ENCODE results near the gene RPS6KC1. TPM values are rescaled to one million over a fixed set of nuclear protein-coding genes. Genes with fewer than 3 reads are reported as not detected.
A peak's percentile ranks its signal among the peaks of the same experiment; 100 is the strongest.

RPS6KC1 gene
- total and polyA plus RNA-seq, 2 donors (not counting 3 experiments of a cell fraction or from before 2014, with no cell fraction given), result 5.1 to 18.6 TPM

DNA sequence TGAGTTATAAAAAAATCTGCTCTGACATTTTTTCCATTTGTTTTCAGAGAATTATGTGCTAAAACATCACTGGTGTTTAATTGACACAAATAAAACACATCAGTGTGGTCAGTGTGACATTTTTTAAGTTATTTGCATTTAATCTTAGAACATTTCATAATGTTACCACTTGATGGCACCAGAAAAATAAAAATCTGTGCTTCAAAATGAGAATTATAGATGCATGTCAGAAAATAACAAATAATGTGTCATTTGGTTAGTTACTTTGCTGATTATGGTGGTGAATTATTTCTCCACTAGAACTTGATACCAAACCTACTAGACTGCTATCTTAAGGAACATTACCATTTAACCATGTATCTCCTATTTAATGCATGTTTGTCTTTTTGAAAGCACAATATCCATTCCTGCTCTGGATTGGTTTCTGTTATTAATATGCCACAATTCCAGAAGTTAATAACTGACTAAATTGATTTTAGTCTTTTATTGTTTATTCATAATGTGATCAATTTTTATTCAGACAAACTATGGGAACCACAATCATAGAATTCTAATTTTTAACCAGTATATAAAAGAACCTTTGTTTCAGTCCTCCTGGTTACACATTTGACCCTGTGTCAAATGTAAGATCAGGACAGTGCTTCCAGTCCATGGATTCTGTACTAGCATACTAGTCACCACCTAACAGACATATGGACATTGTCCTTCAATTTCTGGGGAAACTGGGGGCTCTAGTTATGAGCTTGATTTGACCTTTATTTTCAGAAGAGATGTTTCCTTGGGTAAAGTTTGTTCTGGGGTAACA is 81.0 kb downstream of the RPS6KC1 start:
- dilution Hi-C loops (cut with MboI; ENCODE audit: extremely low pct_ligation_motif_present, low sequenced_read_pairs), result no loop called here
- Histone ChIP-seq H3K79me2 (ENCODE audit: control insufficient read depth, insufficient read depth, low read length) (no peaks in the 10 kb centered on the region), H3K4me3 (replicated peaks in 1 of 3; ENCODE audit: insufficient read depth in 1 of 3, low read depth in 1 of 3, low read length in 3 of 3) (no peak overlapping the region), H4K20me1 (replicated peaks; ENCODE audit: control insufficient read depth, extremely low read depth, insufficient read depth, low read length) (no peaks in the 10 kb centered on the region), H3K27ac (ENCODE audit: insufficient read depth, low read depth, low read length) (peak overlapping the region; percentile 23), H3K9ac (replicated peaks; ENCODE audit: extremely low read depth, insufficient read depth, low read length) (no peak overlapping the region), H3K4me1 (ENCODE audit: control insufficient read depth, extremely low read depth, insufficient read depth, low read length) (peaks cover 26% of the 10 kb centered on the region), H3K27me3 (ENCODE audit: control insufficient read depth in 2 of 2, insufficient read depth in 2 of 2, low read length in 2 of 2) (no peaks in the 10 kb centered on the region), H3K9me3 (replicated peaks; ENCODE audit: control insufficient read depth, insufficient read depth, low read length) (no peaks in the 10 kb centered on the region), H3K4me2 (ENCODE audit: insufficient read depth, low read length) (peak overlapping the region; percentile 36), H2AFZ (ENCODE audit: low read depth, low read length) (no peak overlapping the region), H3K36me3 (ENCODE audit: control insufficient read depth in 2 of 2, extremely low read depth in 1 of 2, insufficient read depth in 2 of 2, low read length in 2 of 2) (no peaks in the 10 kb centered on the region), H3K9me1 (replicated peaks; ENCODE audit: control insufficient read depth, extremely low read depth, insufficient read depth, low read length) (no peaks in the 10 kb centered on the region)
- POLR2A ChIA-PET, result no interaction called here
- FAIRE-seq (no peak), DNase-seq (ENCODE audit: low read depth, low spot score) (peak; percentile 26)
- CTCF ChIA-PET, result interaction anchor here (0.8 to 3.1 kb wide), 4 partner anchors 9 to 300 kb away, joined by 3 to 13 read pairs (median 3); no protein-coding TSS in a partner anchor
- BruUV-seq (replicated peaks), result no TSS peak
- intact Hi-C loops (cut with micrococcal nuclease), result no loop called here
- TF ChIP-seq POLR2A (IDR thresholded peaks at IDR 0.05; ENCODE audit: low read depth, low read length), result no peak
- TF ChIP-seq GATA2 (IDR thresholded peaks at IDR 0.05; ENCODE audit: insufficient read depth, insufficient read length, low read depth, low read length), result no peak
- no peak for TF ChIP-seq FOS (IDR thresholded peaks at IDR 0.05; ENCODE audit: borderline replicate concordance, insufficient read depth, low read length)
- TF ChIP-seq, protein P1, sequence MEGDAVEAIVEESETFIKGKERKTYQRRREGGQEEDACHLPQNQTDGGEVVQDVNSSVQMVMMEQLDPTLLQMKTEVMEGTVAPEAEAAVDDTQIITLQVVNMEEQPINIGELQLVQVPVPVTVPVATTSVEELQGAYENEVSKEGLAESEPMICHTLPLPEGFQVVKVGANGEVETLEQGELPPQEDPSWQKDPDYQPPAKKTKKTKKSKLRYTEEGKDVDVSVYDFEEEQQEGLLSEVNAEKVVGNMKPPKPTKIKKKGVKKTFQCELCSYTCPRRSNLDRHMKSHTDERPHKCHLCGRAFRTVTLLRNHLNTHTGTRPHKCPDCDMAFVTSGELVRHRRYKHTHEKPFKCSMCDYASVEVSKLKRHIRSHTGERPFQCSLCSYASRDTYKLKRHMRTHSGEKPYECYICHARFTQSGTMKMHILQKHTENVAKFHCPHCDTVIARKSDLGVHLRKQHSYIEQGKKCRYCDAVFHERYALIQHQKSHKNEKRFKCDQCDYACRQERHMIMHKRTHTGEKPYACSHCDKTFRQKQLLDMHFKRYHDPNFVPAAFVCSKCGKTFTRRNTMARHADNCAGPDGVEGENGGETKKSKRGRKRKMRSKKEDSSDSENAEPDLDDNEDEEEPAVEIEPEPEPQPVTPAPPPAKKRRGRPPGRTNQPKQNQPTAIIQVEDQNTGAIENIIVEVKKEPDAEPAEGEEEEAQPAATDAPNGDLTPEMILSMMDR (IDR thresholded peaks at IDR 0.05; ENCODE audit: extremely low read depth in 1 of 2, insufficient read depth in 1 of 2, low read depth in 1 of 2, low read length in 2 of 2), result no peak
- TF ChIP-seq POLR2AphosphoS5 (IDR thresholded peaks at IDR 0.05; ENCODE audit: insufficient read depth, low read depth, low read length), result no peak
- no peak for TF ChIP-seq JUN (IDR thresholded peaks at IDR 0.05; ENCODE audit: borderline replicate concordance, insufficient read depth, insufficient read length, low read depth)
- TF ChIP-seq, protein P2, sequence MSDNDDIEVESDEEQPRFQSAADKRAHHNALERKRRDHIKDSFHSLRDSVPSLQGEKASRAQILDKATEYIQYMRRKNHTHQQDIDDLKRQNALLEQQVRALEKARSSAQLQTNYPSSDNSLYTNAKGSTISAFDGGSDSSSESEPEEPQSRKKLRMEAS (IDR thresholded peaks at IDR 0.05; ENCODE audit: insufficient read depth, insufficient read length), result no peak
- TF ChIP-seq MYC (IDR thresholded peaks at IDR 0.05; ENCODE audit: low read depth, low read length), result no peak
- no peak for TF ChIP-seq EZH2 (IDR thresholded peaks at IDR 0.05; ENCODE audit: borderline replicate concordance, low read depth, low read length, severe bottlenecking)

Measured in endothelial cell of umbilical vein (primary cell).